Measurements from ENCODE around the gene KHK.

- TF ChIP-seq POLR2AphosphoS5 (IDR thresholded peaks at IDR 0.05) (peak; percentile 75 to 90 (median 78)), POLR2A (IDR thresholded peaks at IDR 0.05) (peak; percentile 68)
These were observed 35.3 kb upstream of the KHK start, which contains the start of gene AGBL5 for GRCh38 chr2:27050996-27051901.
